B cell (primary cell): Measurements from ENCODE around the gene UBA3. TPM values are rescaled to one million over a fixed set of nuclear protein-coding genes. Genes with fewer than 3 reads are reported as not detected.

Source experiments
- ATAC-seq: fragments of 200-7000 bp; cut with Tn5 transposase; one replicate; pipeline ENCODE4 v1.10.0; 2021; ENCODE audit warnings: low read depth, mild to moderate bottlenecking, moderate number of reproducible peaks, moderate library complexity
- CTCF ChIA-PET: fragments of 350-600 bp; sonication (Branson Sonifier 250); formaldehyde crosslinking; loops from one replicate; lab custom pipeline; 2021; ENCODE audit warnings: antibody characterized with exemption, inconsistent platforms; lab: Charles Lee
- POLR2A ChIA-PET: fragments of 350-600 bp; sonication (Branson Sonifier 250); formaldehyde crosslinking; loops from one replicate; lab custom pipeline; 2021; ENCODE audit warnings: antibody characterized with exemption; lab: Charles Lee
- DNase-seq: peaks from one replicate; pipeline ENCODE4 v3.0.0; 2013
- H2AFZ ChIP-seq: 2 replicates; pipeline ENCODE4 v1.6.1; 2012; ENCODE audit warnings: mild to moderate bottlenecking, low read depth, low read length; ENCODE audit not compliant: insufficient read depth, poor library complexity, severe bottlenecking
- H3K27ac ChIP-seq, 2 donors: 1 replicate in 1 of 2; 2 replicates in 1 of 2; pipeline ENCODE4 v1.5.1; 2012 to 2013; ENCODE audit warnings: low read length in 2 of 2, mild to moderate bottlenecking in 2 of 2, moderate library complexity in 1 of 2
- H3K27me3 ChIP-seq, 4 experiments: fragments of 200-600 bp in 1 of 4; sonication (generic) in 1 of 4; replicated peaks in 1 of 4; 1 replicate in 2 of 4; 2 replicates in 2 of 4; pipeline versions ENCODE4 v1.6.1 to v1.7.0; 2013 to 2016; ENCODE audit warnings: low read length in 3 of 4, mild to moderate bottlenecking in 2 of 4, mixed read lengths in 1 of 4, moderate library complexity in 1 of 4; ENCODE audit not compliant: insufficient read depth in 4 of 4, control insufficient read depth in 3 of 4; ENCODE audit errors: control extremely low read depth in 1 of 4
- H3K36me3 ChIP-seq, 2 experiments: replicated peaks in 1 of 2; 1 replicate in 1 of 2; 2 replicates in 1 of 2; pipeline versions ENCODE4 v1.6.1 to v1.7.1; 2013; ENCODE audit warnings: low read length in 1 of 2; ENCODE audit not compliant: insufficient read depth in 2 of 2, control insufficient read depth in 1 of 2; ENCODE audit errors: control extremely low read depth in 1 of 2, extremely low read depth in 1 of 2
- H3K4me1 ChIP-seq, 2 donors: fragments of 200-600 bp in 1 of 2; sonication (generic) in 1 of 2; 1 replicate in 1 of 2; 2 replicates in 1 of 2; pipeline versions ENCODE4 v1.5.1 to v1.6.1; 2013 to 2017; ENCODE audit warnings: low read length in 2 of 2; ENCODE audit not compliant: control insufficient read depth in 2 of 2, insufficient read depth in 2 of 2
- H3K4me2 ChIP-seq: replicated peaks from 2 replicates; pipeline ENCODE3; 2012; ENCODE audit warnings: mild to moderate bottlenecking, low read depth, low read length; ENCODE audit not compliant: poor library complexity, severe bottlenecking
- H3K4me3 ChIP-seq, 5 experiments: fragments of 200-600 bp in 1 of 5; sonication (generic) in 1 of 5; 1 replicate in 3 of 5; 2 replicates in 2 of 5; pipeline versions ENCODE4 v1.5.1 to v1.7.0; 2011 to 2016; ENCODE audit warnings: low read length in 4 of 5, mild to moderate bottlenecking in 4 of 5, low read depth in 2 of 5, control low read depth in 1 of 5, moderate library complexity in 1 of 5; ENCODE audit not compliant: insufficient read depth in 1 of 5; ENCODE audit errors: control extremely low read depth in 1 of 5, extremely low read depth in 1 of 5
- H3K79me2 ChIP-seq: fragments of 200-600 bp; sonication (generic); one replicate; pipeline ENCODE4 v1.6.0; 2016; ENCODE audit warnings: low read length; ENCODE audit not compliant: control insufficient read depth, insufficient read depth
- H3K9ac ChIP-seq: fragments of 200-600 bp; sonication (generic); 2 replicates; pipeline ENCODE4 v1.6.1; 2017; ENCODE audit warnings: mild to moderate bottlenecking, low read length, moderate library complexity
- H3K9me3 ChIP-seq, 3 donors: one replicate each; pipeline versions ENCODE4 v1.6.1 to v1.7.1; 2013; ENCODE audit warnings: low read length in 2 of 3; ENCODE audit not compliant: control insufficient read depth in 2 of 3, insufficient read depth in 1 of 3; ENCODE audit errors: control extremely low read depth in 1 of 3
- H4K20me1 ChIP-seq: 2 replicates; pipeline ENCODE4 v1.6.0; 2012; ENCODE audit warnings: mild to moderate bottlenecking, low read length; ENCODE audit not compliant: insufficient read depth, control insufficient read depth, poor library complexity, severe bottlenecking
- H3K27ac Mint-ChIP-seq: one replicate; pipeline ENCODE4 v1.8.0; 2021; ENCODE audit warnings: mixed read lengths
- H3K27me3 Mint-ChIP-seq: one replicate; pipeline ENCODE4 v1.8.0; 2021; ENCODE audit warnings: mixed read lengths
- H3K4me1 Mint-ChIP-seq: one replicate; pipeline ENCODE4 v1.8.0; 2021; ENCODE audit warnings: mixed read lengths
- H3K4me3 Mint-ChIP-seq: one replicate; pipeline ENCODE4 v1.8.0; 2021; ENCODE audit warnings: mixed read lengths
- H3K9me3 Mint-ChIP-seq: one replicate; pipeline ENCODE4 v1.8.0; 2022; ENCODE audit warnings: mixed read lengths; ENCODE audit not compliant: insufficient read depth
- CTCF ChIP-seq: fragments of 200-600 bp; IDR thresholded peaks from one replicate; pipeline ENCODE4 v1.8.0; 2022; ENCODE audit warnings: antibody characterized with exemption, mild to moderate bottlenecking
- EZH2 ChIP-seq: IDR thresholded peaks from 2 replicates; pipeline ENCODE4 v1.6.1; 2012; ENCODE audit warnings: borderline replicate concordance, low read depth, mild to moderate bottlenecking, moderate library complexity, low read length; ENCODE audit not compliant: insufficient read depth, poor library complexity, severe bottlenecking
- WGBS: methylation state at CpG from one replicate; pipeline ENCODE4 v1.1.5; 2013; ENCODE audit warnings: missing lambda C conversion rate; ENCODE audit not compliant: insufficient coverage; 5-methylcytosine and 5-hydroxymethylcytosine counted together
- intact Hi-C: fragments of 100-400 bp; cut with micrococcal nuclease; formaldehyde crosslinking; loops from one replicate; pipeline ENCODE4 v1.10.0; 2022
- polyA plus RNA-seq: library from polyadenylated mRNA; depleted of rRNA; stranded (reverse); fragments of >200 nt; gene quantifications from 2 replicates; pipeline ENCODE4 v1.2.3, GENCODE V29; 2012
- total RNA-seq, 2 donors: library from RNA; stranded (reverse); fragments of 120-200 nt in 1 of 2; gene quantifications; 1 replicate in 1 of 2; 2 replicates in 1 of 2; pipeline versions ENCODE4 v1.2.3 to v1.2.4, GENCODE V29; 2013 to 2022

The UBA3 gene
- total and polyA plus RNA-seq, 2 donors (not counting 1 experiment from before 2014, with no cell fraction given) = 42.2 to 99.8 TPM

- Mint-ChIP-seq H3K27ac (peak overlapping the region; percentile 67), H3K4me3 (peak overlapping the region; percentile 92), H3K27me3 (no peaks in the 10 kb centered on the region), H3K4me1 (peaks cover 10% of the 10 kb centered on the region), H3K9me3 (no peaks in the 10 kb centered on the region)
- DNase-seq = no peak
- Histone ChIP-seq H3K27ac (no peak overlapping the region), H3K79me2 (no peaks in the 10 kb centered on the region), H3K27me3 (no peaks in the 10 kb centered on the region), H3K4me1 (peaks cover 6 to 11% of the 10 kb centered on the region in 2 donors), H3K36me3 (peaks cover 0 to 9% of the 10 kb centered on the region in 2 experiments), H3K9me3 (no peaks in the 10 kb centered on the region), H3K4me2 (peak overlapping the region; percentile 94), H3K4me3 (peak overlapping the region; percentile 15 to 79 (median 72)), H2AFZ (peak overlapping the region; percentile 93), H3K9ac (peak overlapping the region; percentile 74), H4K20me1 (no peaks in the 10 kb centered on the region)
- intact Hi-C loops = loop anchor here (1.0 to 2.0 kb wide), 4 partner anchors 40 to 293 kb away; partner anchors contain the start of genes ARL6IP5, TMF1 and UBA3
- WGBS = 6% methylated on average over 36 of the region's 36 CpGs
- CTCF ChIA-PET = interaction anchor here (0.8 to 2.2 kb wide), 8 partner anchors 11 to 108 kb away, joined by 3 to 6 read pairs (median 4); partner anchors contain the start of gene ARL6IP5
- ATAC-seq = no peak
- TF ChIP-seq EZH2 = no peak
- TF ChIP-seq CTCF = no peak
- POLR2A ChIA-PET = no interaction called here
These were observed 67.3 kb downstream of the UBA3 start for GRCh38 chr3:69012800-69013252.

- intact Hi-C loops = loop anchor here (2.0 kb wide), 2 partner anchors 41 to 73 kb away; partner anchors contain the start of genes ARL6IP5 and TMF1
- POLR2A ChIA-PET = no interaction called here
- no peaks in the 10 kb centered on the region for H3K27me3 ChIP-seq
- peak overlapping the region; percentile 92 for H3K4me3 Mint-ChIP-seq
- ATAC-seq (no peak), DNase-seq (no peak)
- H2AFZ ChIP-seq = peak overlapping the region; percentile 93
- H3K4me1 Mint-ChIP-seq = peaks cover 10% of the 10 kb centered on the region
- no peaks in the 10 kb centered on the region for H3K9me3 ChIP-seq
- CTCF ChIA-PET = interaction anchor here (0.8 to 2.2 kb wide), 6 partner anchors 11 to 109 kb away, joined by 3 to 6 read pairs (median 4); no protein-coding TSS in a partner anchor
- H3K79me2 ChIP-seq = no peaks in the 10 kb centered on the region
- TF ChIP-seq CTCF (no peak), EZH2 (no peak)
- peak overlapping the region; percentile 67 for H3K27ac Mint-ChIP-seq
- H3K9me3 Mint-ChIP-seq = no peaks in the 10 kb centered on the region
- H3K4me3 ChIP-seq = peak overlapping the region in 1 of 5 experiments; percentile 70
- H3K9ac ChIP-seq = peak overlapping the region; percentile 74
- H3K36me3 ChIP-seq = peaks cover 0 to 7% of the 10 kb centered on the region in 2 experiments
- no peaks in the 10 kb centered on the region for H4K20me1 ChIP-seq
- peak overlapping the region; percentile 94 for H3K4me2 ChIP-seq
- 95% methylated on average over 16 of the region's 22 CpGs for WGBS
- peaks cover 6 to 11% of the 10 kb centered on the region in 2 donors for H3K4me1 ChIP-seq
- H3K27ac ChIP-seq = no peak overlapping the region
- H3K27me3 Mint-ChIP-seq = no peaks in the 10 kb centered on the region
These were observed 67.9 kb downstream of the UBA3 start for GRCh38 chr3:69012100-69012799.
